MM.1S (cell line): ENCODE results near the gene DIAPH3.

Source experiments
- DNase-seq: peaks from one replicate; pipeline ENCODE4 v3.0.0-alpha.2; 2015
- H2AFZ ChIP-seq: fragments of 300-600 bp; sonication (generic); 2 replicates; pipeline ENCODE4 v1.6.0; 2016; ENCODE audit warnings: antibody characterized with exemption, low read length
- H3F3A ChIP-seq: fragments of 300-600 bp; sonication (generic); 2 replicates; pipeline ENCODE4 v1.6.1; 2016; ENCODE audit warnings: mild to moderate bottlenecking, antibody characterized with exemption, low read length, moderate library complexity, mixed read lengths; ENCODE audit not compliant: insufficient read depth
- H3K27ac ChIP-seq: fragments of 300-600 bp; sonication (generic); 2 replicates; pipeline ENCODE4 v1.5.1; 2016; ENCODE audit warnings: mild to moderate bottlenecking, low read length
- H3K27me3 ChIP-seq: fragments of 300-600 bp; sonication (generic); replicated peaks from 2 replicates; pipeline ENCODE4 v1.6.0; 2016; ENCODE audit warnings: low read length; ENCODE audit not compliant: insufficient read depth
- H3K36me3 ChIP-seq: fragments of 300-600 bp; sonication (generic); replicated peaks from 2 replicates; pipeline ENCODE4 v1.6.1; 2016; ENCODE audit warnings: mild to moderate bottlenecking, low read length, mixed read lengths; ENCODE audit not compliant: insufficient read depth
- H3K4me1 ChIP-seq: fragments of 300-600 bp; sonication (generic); 2 replicates; pipeline ENCODE4 v1.6.1; 2016; ENCODE audit warnings: low read length, mixed read lengths
- H3K4me2 ChIP-seq: fragments of 300-600 bp; sonication (generic); 2 replicates; pipeline ENCODE4 v1.6.0; 2016; ENCODE audit warnings: low read depth, low read length
- H3K4me3 ChIP-seq: fragments of 300-600 bp; sonication (generic); 2 replicates; pipeline ENCODE4 v1.5.1; 2016; ENCODE audit warnings: low read length, mixed read lengths
- H3K79me2 ChIP-seq: fragments of 300-600 bp; sonication (generic); 2 replicates; pipeline ENCODE4 v1.6.1; 2016; ENCODE audit warnings: mixed run types, low read length, mixed read lengths
- H3K9ac ChIP-seq: fragments of 300-600 bp; sonication (generic); 2 replicates; pipeline ENCODE4 v1.6.1; 2016; ENCODE audit warnings: low read length, mixed read lengths
- H3K9me2 ChIP-seq: fragments of 300-600 bp; sonication (generic); replicated peaks from 2 replicates; pipeline ENCODE4 v1.6.1; 2016; ENCODE audit warnings: mild to moderate bottlenecking, low read length, mixed read lengths; ENCODE audit not compliant: insufficient read depth
- H3K9me3 ChIP-seq: fragments of 300-600 bp; sonication (generic); replicated peaks from 2 replicates; pipeline ENCODE4 v1.6.1; 2016; ENCODE audit warnings: mild to moderate bottlenecking, low read length, mixed read lengths; ENCODE audit not compliant: insufficient read depth
- H4K20me1 ChIP-seq: fragments of 300-600 bp; sonication (generic); 2 replicates; pipeline ENCODE4 v1.6.1; 2016; ENCODE audit warnings: mild to moderate bottlenecking, low read length, moderate library complexity, mixed read lengths; ENCODE audit not compliant: insufficient read depth
- EZH2 ChIP-seq: fragments of 300-600 bp; sonication (generic); optimal IDR thresholded peaks from 2 replicates; pipeline ENCODE3; 2017; ENCODE audit warnings: low read depth, mild to moderate bottlenecking, antibody characterized with exemption, low read length, mixed read lengths
- EZH2phosphoT487 ChIP-seq: fragments of 300-600 bp; sonication (generic); IDR thresholded peaks from 2 replicates; pipeline ENCODE4 v1.6.1; 2018; ENCODE audit warnings: antibody characterized with exemption, low read length
- TF ChIP-seq, protein P1 (sequence below): fragments of 300-600 bp; sonication (generic); IDR thresholded peaks from 2 replicates; pipeline ENCODE4 v1.5.1; 2016; ENCODE audit warnings: antibody characterized with exemption, low read length, mixed read lengths

DIAPH3 gene

DNA sequence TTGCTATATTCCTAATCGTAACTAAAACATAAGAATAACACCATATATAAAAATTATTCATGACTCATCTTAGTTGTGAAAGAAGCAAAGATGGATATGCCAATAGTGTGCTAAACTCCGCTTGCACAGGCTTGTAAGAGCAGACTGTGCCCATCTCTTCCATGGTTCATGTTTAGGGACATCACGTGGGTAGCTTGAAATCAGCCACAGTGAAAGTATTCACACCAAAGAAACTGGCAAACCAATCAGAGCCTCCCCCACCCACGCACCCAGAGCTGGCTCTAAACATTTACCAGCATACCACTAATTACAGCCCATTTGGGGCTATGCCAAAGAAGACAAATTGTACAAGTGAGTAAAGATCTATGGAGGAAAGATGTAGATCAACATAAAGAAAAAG lies 147.5 kb downstream of the DIAPH3 start:
- no peaks in the 10 kb centered on the region for H3K9me3 ChIP-seq
- no peak overlapping the region for H3K4me2 ChIP-seq
- H3K9me2 ChIP-seq: no peaks in the 10 kb centered on the region
- TF ChIP-seq, protein P1, sequence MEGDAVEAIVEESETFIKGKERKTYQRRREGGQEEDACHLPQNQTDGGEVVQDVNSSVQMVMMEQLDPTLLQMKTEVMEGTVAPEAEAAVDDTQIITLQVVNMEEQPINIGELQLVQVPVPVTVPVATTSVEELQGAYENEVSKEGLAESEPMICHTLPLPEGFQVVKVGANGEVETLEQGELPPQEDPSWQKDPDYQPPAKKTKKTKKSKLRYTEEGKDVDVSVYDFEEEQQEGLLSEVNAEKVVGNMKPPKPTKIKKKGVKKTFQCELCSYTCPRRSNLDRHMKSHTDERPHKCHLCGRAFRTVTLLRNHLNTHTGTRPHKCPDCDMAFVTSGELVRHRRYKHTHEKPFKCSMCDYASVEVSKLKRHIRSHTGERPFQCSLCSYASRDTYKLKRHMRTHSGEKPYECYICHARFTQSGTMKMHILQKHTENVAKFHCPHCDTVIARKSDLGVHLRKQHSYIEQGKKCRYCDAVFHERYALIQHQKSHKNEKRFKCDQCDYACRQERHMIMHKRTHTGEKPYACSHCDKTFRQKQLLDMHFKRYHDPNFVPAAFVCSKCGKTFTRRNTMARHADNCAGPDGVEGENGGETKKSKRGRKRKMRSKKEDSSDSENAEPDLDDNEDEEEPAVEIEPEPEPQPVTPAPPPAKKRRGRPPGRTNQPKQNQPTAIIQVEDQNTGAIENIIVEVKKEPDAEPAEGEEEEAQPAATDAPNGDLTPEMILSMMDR: no peak
- no peak for TF ChIP-seq EZH2phosphoT487
- H3K4me1 ChIP-seq: no peaks in the 10 kb centered on the region
- H2AFZ ChIP-seq: no peak overlapping the region
- no peaks in the 10 kb centered on the region for H3K27me3 ChIP-seq
- no peaks in the 10 kb centered on the region for H3K79me2 ChIP-seq
- no peak overlapping the region for H3K4me3 ChIP-seq
- no peak overlapping the region for H3K27ac ChIP-seq
- no peaks in the 10 kb centered on the region for H3K36me3 ChIP-seq
- no peaks in the 10 kb centered on the region for H4K20me1 ChIP-seq
- no peak for DNase-seq
- no peaks in the 10 kb centered on the region for H3F3A ChIP-seq
- H3K9ac ChIP-seq: no peak overlapping the region

DNA sequence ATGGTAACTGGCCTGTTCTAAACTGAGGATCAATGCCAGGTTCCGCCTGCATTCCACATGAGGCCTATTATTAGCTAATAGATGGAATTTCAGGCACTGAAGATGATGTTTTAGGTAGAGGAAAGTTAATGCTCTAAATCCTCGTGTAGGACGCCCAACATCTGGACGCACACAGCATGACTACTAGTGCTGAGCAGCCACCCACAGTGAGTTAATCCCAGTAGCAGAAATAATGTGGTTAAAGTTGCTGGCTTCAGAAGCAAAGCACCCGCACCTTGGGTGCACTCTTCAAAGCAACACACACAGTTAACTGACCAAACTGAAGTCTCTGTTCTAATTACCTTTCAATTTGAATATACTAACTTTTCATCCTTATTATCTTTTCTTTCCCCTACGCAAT lies 150.6 kb downstream of the DIAPH3 start:
- H3K27me3 ChIP-seq: no peaks in the 10 kb centered on the region
- no peaks in the 10 kb centered on the region for H3K9me2 ChIP-seq
- H3K4me3 ChIP-seq: no peak overlapping the region
- H3K36me3 ChIP-seq: no peaks in the 10 kb centered on the region
- no peak for DNase-seq
- no peak overlapping the region for H2AFZ ChIP-seq
- no peaks in the 10 kb centered on the region for H4K20me1 ChIP-seq
- no peak overlapping the region for H3K9ac ChIP-seq
- no peaks in the 10 kb centered on the region for H3F3A ChIP-seq
- H3K4me2 ChIP-seq: no peak overlapping the region
- no peaks in the 10 kb centered on the region for H3K4me1 ChIP-seq
- no peaks in the 10 kb centered on the region for H3K9me3 ChIP-seq
- H3K79me2 ChIP-seq: no peaks in the 10 kb centered on the region
- TF ChIP-seq, protein P1: no peak
- TF ChIP-seq EZH2phosphoT487 (no peak), EZH2 (no peak)
- H3K27ac ChIP-seq: no peak overlapping the region

DNA sequence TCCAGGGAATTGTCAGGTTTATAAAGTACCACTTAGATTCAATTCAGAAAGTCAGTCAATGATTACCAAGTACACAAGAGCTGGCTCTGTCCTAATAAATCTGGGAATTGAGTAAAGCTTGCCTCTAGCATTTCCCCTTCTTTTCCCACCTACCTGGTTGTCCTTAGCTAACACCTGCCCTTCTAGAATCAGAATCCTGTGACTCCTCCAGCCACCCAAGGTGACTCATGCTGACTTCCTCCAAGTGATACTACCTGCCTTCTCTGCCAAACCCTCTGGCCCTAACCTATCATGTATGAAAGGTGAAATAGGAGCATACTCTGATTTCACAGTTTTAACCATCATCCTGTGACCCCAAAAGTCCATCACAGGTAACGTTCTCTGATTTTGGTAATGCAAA lies 151.2 kb downstream of the DIAPH3 start:
- H2AFZ ChIP-seq: no peak overlapping the region
- H3K27me3 ChIP-seq: no peaks in the 10 kb centered on the region
- no peak overlapping the region for H3K9ac ChIP-seq
- H3F3A ChIP-seq: no peaks in the 10 kb centered on the region
- no peak overlapping the region for H3K4me2 ChIP-seq
- DNase-seq: no peak
- no peaks in the 10 kb centered on the region for H3K4me1 ChIP-seq
- no peaks in the 10 kb centered on the region for H4K20me1 ChIP-seq
- no peaks in the 10 kb centered on the region for H3K9me2 ChIP-seq
- no peaks in the 10 kb centered on the region for H3K9me3 ChIP-seq
- no peaks in the 10 kb centered on the region for H3K36me3 ChIP-seq
- TF ChIP-seq EZH2phosphoT487 (no peak), EZH2 (no peak)
- no peak overlapping the region for H3K27ac ChIP-seq
- no peaks in the 10 kb centered on the region for H3K79me2 ChIP-seq
- no peak overlapping the region for H3K4me3 ChIP-seq

DNA sequence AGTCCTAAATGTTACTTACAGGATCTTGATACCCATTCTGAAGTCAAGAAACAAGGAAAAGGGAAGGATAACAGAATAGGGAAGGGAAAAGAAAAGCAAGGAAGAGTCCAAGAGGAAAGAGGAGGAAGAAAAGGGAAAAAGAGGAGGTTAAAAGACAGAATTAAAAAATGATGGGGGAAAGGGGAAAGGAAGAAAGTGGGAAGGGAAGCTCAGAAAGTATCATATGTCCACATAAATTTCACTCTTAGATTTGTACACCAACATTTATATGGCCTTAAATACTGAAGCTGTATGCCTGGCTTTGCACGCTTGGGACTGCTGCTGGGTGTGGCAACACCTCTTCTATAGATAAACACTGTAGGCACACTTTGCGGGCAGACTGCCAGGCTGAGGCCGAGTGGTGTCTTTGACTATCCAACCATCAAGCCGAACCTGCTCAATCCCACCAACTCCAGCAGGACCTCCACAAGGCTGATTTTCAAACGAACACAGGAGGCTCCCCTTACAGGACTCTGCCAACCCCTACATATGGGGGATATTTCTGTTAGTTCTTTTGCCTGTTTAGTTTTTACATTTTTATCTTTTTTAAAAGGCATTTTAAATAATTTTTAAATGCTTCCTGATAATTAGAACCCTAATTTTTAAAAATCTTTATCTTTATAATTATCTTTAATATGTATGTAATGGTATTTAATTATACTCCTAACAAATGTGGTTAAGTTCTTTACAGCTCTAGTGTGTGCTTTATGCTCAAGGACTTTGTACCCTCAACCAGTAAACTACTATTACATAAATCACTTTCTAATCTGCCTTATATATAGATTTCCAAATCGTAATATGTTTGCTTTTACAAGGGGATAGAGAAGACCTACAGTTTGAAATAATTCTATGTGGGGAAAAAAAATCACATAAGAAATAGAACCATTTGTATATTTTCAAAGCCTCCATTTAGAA lies 154.2 kb downstream of the DIAPH3 start:
- Histone ChIP-seq H3K9ac (no peak overlapping the region), H3F3A (no peaks in the 10 kb centered on the region), H3K27me3 (no peaks in the 10 kb centered on the region), H4K20me1 (no peaks in the 10 kb centered on the region), H3K9me2 (no peaks in the 10 kb centered on the region), H3K9me3 (no peaks in the 10 kb centered on the region), H3K4me3 (no peak overlapping the region), H3K36me3 (no peaks in the 10 kb centered on the region), H2AFZ (no peak overlapping the region), H3K4me1 (no peaks in the 10 kb centered on the region), H3K4me2 (no peak overlapping the region), H3K27ac (no peak overlapping the region), H3K79me2 (no peaks in the 10 kb centered on the region)
- no peak for TF ChIP-seq EZH2
- DNase-seq: no peak
